Measurements from ENCODE around the gene ZNF536. TPM values are rescaled to one million over a fixed set of nuclear protein-coding genes. Genes with fewer than 3 reads are reported as not detected.

Gene ZNF536
- total and polyA plus RNA-seq, 2 donors (not counting 3 experiments of a cell fraction or from before 2014, with no cell fraction given) = not detected

GRCh38 chr19:30391554-30392551 lies 19.7 kb downstream of the ZNF536 start:
- H3K9me1 ChIP-seq (replicated peaks; ENCODE audit: control insufficient read depth, extremely low read depth, insufficient read depth, low read length) = no peaks in the 10 kb centered on the region
- no peak overlapping the region for H2AFZ ChIP-seq (ENCODE audit: low read depth, low read length)
- no TSS peak for BruUV-seq (replicated peaks)
- intact Hi-C loops (cut with micrococcal nuclease) = no loop called here
- POLR2A ChIA-PET = no interaction called here
- no peaks in the 10 kb centered on the region for H4K20me1 ChIP-seq (replicated peaks; ENCODE audit: control insufficient read depth, extremely low read depth, insufficient read depth, low read length)
- peaks cover 6% of the 10 kb centered on the region for H3K9me3 ChIP-seq (replicated peaks; ENCODE audit: control insufficient read depth, insufficient read depth, low read length)
- no peaks in the 10 kb centered on the region for H3K4me1 ChIP-seq (ENCODE audit: control insufficient read depth, extremely low read depth, insufficient read depth, low read length)
- FAIRE-seq (no peak), DNase-seq (ENCODE audit: low read depth, low spot score) (no peak)
- dilution Hi-C loops (cut with MboI; ENCODE audit: extremely low pct_ligation_motif_present, low sequenced_read_pairs) = no loop called here
- H3K4me3 ChIP-seq (replicated peaks in 1 of 3; ENCODE audit: insufficient read depth in 1 of 3, low read depth in 1 of 3, low read length in 3 of 3) = no peak overlapping the region
- H3K79me2 ChIP-seq (ENCODE audit: control insufficient read depth, insufficient read depth, low read length) = no peaks in the 10 kb centered on the region
- no peak overlapping the region for H3K4me2 ChIP-seq (ENCODE audit: insufficient read depth, low read length)
- no peaks in the 10 kb centered on the region for H3K27me3 ChIP-seq (ENCODE audit: control insufficient read depth in 2 of 2, insufficient read depth in 2 of 2, low read length in 2 of 2)
- H3K27ac ChIP-seq (ENCODE audit: insufficient read depth, low read depth, low read length) = no peak overlapping the region
- no peaks in the 10 kb centered on the region for H3K36me3 ChIP-seq (ENCODE audit: control insufficient read depth in 2 of 2, extremely low read depth in 1 of 2, insufficient read depth in 2 of 2, low read length in 2 of 2)
- TF ChIP-seq JUN (IDR thresholded peaks at IDR 0.05; ENCODE audit: borderline replicate concordance, insufficient read depth, insufficient read length, low read depth) = no peak
- TF ChIP-seq GATA2 (IDR thresholded peaks at IDR 0.05; ENCODE audit: insufficient read depth, insufficient read length, low read depth, low read length) = no peak
- no peak for TF ChIP-seq FOS (IDR thresholded peaks at IDR 0.05; ENCODE audit: borderline replicate concordance, insufficient read depth, low read length)
- TF ChIP-seq POLR2AphosphoS5 (IDR thresholded peaks at IDR 0.05; ENCODE audit: insufficient read depth, low read depth, low read length) = no peak
- TF ChIP-seq POLR2A (IDR thresholded peaks at IDR 0.05; ENCODE audit: low read depth, low read length) = no peak
- TF ChIP-seq CTCF (IDR thresholded peaks at IDR 0.05; ENCODE audit: extremely low read depth in 1 of 2, insufficient read depth in 1 of 2, low read depth in 1 of 2, low read length in 2 of 2) = no peak
- TF ChIP-seq, protein P1, sequence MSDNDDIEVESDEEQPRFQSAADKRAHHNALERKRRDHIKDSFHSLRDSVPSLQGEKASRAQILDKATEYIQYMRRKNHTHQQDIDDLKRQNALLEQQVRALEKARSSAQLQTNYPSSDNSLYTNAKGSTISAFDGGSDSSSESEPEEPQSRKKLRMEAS (IDR thresholded peaks at IDR 0.05; ENCODE audit: insufficient read depth, insufficient read length) = no peak
- no peak for TF ChIP-seq EZH2 (IDR thresholded peaks at IDR 0.05; ENCODE audit: borderline replicate concordance, low read depth, low read length, severe bottlenecking)
- TF ChIP-seq MYC (IDR thresholded peaks at IDR 0.05; ENCODE audit: low read depth, low read length) = no peak
- H3K9ac ChIP-seq (replicated peaks; ENCODE audit: extremely low read depth, insufficient read depth, low read length) = no peak overlapping the region
- CTCF ChIA-PET = no interaction called here
